ENCODE data around the gene TLCD3B. TPM values are rescaled to one million over a fixed set of nuclear protein-coding genes. Genes with fewer than 3 reads are reported as not detected.

The TLCD3B gene
- total RNA-seq, 1 donor from 2014 or later: 1.5 TPM

DNA sequence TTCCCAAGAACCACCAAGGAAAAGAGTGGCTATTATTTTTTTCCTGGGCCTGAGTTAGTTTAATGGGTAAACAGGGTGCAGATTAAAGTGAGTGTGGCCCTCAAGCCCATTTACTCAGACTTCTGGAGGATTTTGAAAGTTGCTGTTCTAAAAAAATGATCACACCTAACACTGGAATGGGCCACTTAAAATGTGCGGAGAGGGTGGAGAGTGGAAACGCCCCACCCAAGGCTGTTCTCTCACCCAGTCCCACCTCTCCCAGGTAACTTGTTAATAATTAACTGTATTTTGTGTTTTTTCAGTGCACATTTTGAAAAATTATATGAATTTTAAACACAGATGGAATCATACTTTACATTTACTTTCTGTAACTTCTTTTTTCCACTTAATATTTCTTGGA lies 41.0 kb downstream of the TLCD3B start:
- Mint-ChIP-seq H3K27me3 (no peaks in the 10 kb centered on the region), H3K27ac (no peak overlapping the region), H3K36me3 (ENCODE audit: insufficient read depth) (peaks cover 13% of the 10 kb centered on the region), H3K9me3 (ENCODE audit: low read depth) (no peaks in the 10 kb centered on the region), H3K4me1 (ENCODE audit: low read depth) (peaks cover 7% of the 10 kb centered on the region), H3K4me3 (ENCODE audit: low read depth) (no peak overlapping the region)
- DNase-seq (ENCODE audit: low spot score, unreplicated experiment): no peak
- TF ChIP-seq, protein P1, sequence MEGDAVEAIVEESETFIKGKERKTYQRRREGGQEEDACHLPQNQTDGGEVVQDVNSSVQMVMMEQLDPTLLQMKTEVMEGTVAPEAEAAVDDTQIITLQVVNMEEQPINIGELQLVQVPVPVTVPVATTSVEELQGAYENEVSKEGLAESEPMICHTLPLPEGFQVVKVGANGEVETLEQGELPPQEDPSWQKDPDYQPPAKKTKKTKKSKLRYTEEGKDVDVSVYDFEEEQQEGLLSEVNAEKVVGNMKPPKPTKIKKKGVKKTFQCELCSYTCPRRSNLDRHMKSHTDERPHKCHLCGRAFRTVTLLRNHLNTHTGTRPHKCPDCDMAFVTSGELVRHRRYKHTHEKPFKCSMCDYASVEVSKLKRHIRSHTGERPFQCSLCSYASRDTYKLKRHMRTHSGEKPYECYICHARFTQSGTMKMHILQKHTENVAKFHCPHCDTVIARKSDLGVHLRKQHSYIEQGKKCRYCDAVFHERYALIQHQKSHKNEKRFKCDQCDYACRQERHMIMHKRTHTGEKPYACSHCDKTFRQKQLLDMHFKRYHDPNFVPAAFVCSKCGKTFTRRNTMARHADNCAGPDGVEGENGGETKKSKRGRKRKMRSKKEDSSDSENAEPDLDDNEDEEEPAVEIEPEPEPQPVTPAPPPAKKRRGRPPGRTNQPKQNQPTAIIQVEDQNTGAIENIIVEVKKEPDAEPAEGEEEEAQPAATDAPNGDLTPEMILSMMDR (IDR thresholded peaks at IDR 0.05; ENCODE audit: unreplicated experiment): no peak

DNA sequence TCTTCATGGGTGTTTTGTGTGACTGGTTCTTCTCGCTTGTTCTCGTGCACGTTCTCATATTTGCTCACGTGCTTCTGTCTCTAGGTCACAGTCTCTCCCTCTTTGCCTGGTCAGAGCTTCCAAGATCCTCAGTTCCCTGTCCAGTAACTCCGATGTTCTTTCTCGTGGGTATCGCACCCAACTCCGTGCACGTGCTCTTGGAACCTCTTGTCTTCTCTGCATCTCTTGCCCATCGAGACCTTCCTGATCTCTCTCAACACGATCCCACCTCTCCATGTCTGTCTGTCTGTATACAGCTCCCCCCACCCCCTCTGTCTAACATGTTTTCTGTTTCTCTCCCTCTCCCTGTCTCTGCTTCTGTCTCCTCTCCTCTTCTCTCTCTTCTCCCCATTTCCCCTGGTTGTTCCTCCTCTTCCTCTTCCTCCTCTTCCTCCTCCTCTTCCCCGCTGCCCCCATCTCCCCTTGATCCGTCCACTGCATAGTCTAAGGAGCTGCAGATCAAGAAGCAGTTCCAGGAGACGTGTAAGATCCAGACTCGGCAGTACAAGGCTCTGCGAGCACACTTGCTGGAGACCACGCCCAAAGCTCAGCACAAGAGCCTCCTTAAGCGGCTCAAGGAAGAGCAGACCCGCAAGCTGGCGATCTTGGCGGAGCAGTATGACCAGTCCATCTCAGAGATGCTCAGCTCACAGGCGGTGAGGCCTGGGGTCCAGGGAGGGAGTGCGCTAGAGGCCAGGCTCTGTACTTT lies 41.8 kb downstream of the TLCD3B start:
- H3K27me3 Mint-ChIP-seq: no peaks in the 10 kb centered on the region
- no peak overlapping the region for H3K4me3 Mint-ChIP-seq (ENCODE audit: low read depth)
- H3K9me3 Mint-ChIP-seq (ENCODE audit: low read depth): no peaks in the 10 kb centered on the region
- TF ChIP-seq, protein P1 (IDR thresholded peaks at IDR 0.05; ENCODE audit: unreplicated experiment): no peak
- peaks cover 14% of the 10 kb centered on the region for H3K36me3 Mint-ChIP-seq (ENCODE audit: insufficient read depth)
- DNase-seq (ENCODE audit: low spot score, unreplicated experiment): no peak
- peaks cover 2% of the 10 kb centered on the region for H3K4me1 Mint-ChIP-seq (ENCODE audit: low read depth)
- peak overlapping the region; percentile 51 for H3K27ac Mint-ChIP-seq

DNA sequence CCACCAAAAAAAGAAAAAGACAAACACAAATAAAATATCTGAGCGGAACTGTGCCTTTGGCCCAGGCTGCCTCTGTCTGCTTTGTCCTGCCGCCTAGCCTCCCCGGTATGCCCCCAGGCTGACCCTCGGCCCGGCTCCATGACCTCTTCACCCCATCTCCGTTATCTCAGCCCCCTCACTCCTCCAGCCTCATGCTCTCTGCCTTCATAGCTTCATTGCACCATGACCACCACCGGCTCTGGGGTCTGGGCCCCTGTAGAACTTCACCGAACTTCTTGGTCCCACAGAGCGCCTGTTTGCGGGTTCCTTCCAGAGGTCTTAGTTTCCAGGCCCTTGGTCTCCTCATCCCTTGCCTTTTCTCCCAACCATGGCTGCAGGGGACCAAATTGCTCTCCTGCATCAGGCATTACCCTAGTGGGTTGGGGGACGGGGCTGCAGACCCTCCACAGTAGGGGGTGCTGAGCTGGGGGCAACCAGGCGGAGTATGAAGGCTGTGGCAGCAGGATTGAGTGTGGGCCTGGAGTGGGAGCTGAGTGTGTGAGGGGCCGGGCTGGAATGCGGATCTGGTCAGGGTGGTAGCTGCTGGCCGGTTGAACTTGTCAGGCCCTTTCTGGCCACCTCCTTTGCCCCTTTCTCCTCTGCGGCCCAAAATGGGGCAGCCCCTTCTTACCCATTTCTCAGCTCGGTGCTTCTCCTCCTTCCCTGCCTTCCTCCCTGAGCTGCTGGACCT lies 42.6 kb downstream of the TLCD3B start:
- TF ChIP-seq, protein P1 (IDR thresholded peaks at IDR 0.05; ENCODE audit: unreplicated experiment): no peak
- peak overlapping the region; percentile 51 for H3K27ac Mint-ChIP-seq
- no peak for DNase-seq (ENCODE audit: low spot score, unreplicated experiment)
- no peaks in the 10 kb centered on the region for H3K9me3 Mint-ChIP-seq (ENCODE audit: low read depth)
- no peaks in the 10 kb centered on the region for H3K4me1 Mint-ChIP-seq (ENCODE audit: low read depth)
- H3K27me3 Mint-ChIP-seq: no peaks in the 10 kb centered on the region
- no peak overlapping the region for H3K4me3 Mint-ChIP-seq (ENCODE audit: low read depth)
- peaks cover 17% of the 10 kb centered on the region for H3K36me3 Mint-ChIP-seq (ENCODE audit: insufficient read depth)

DNA sequence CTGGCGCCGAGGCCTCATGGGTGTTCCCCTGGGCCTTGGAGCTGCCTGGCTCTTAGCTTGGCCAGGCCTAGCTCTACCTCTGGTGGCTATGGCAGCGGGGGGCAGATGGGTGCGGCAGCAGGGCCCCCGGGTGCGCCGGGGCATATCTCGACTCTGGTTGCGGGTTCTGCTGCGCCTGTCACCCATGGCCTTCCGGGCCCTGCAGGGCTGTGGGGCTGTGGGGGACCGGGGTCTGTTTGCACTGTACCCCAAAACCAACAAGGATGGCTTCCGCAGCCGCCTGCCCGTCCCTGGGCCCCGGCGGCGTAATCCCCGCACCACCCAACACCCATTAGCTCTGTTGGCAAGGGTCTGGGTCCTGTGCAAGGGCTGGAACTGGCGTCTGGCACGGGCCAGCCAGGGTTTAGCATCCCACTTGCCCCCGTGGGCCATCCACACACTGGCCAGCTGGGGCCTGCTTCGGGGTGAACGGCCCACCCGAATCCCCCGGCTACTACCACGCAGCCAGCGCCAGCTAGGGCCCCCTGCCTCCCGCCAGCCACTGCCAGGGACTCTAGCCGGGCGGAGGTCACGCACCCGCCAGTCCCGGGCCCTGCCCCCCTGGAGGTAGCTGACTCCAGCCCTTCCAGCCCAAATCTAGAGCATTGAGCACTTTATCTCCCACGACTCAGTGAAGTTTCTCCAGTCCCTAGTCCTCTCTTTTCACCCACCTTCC lies 43.5 kb downstream of the TLCD3B start:
- no peak overlapping the region for H3K27ac Mint-ChIP-seq
- no peak for DNase-seq (ENCODE audit: low spot score, unreplicated experiment)
- H3K36me3 Mint-ChIP-seq (ENCODE audit: insufficient read depth): peaks cover 20% of the 10 kb centered on the region
- H3K4me1 Mint-ChIP-seq (ENCODE audit: low read depth): no peaks in the 10 kb centered on the region
- H3K4me3 Mint-ChIP-seq (ENCODE audit: low read depth): no peak overlapping the region
- TF ChIP-seq, protein P1 (IDR thresholded peaks at IDR 0.05; ENCODE audit: unreplicated experiment): no peak
- no peaks in the 10 kb centered on the region for H3K27me3 Mint-ChIP-seq
- no peaks in the 10 kb centered on the region for H3K9me3 Mint-ChIP-seq (ENCODE audit: low read depth)

DNA sequence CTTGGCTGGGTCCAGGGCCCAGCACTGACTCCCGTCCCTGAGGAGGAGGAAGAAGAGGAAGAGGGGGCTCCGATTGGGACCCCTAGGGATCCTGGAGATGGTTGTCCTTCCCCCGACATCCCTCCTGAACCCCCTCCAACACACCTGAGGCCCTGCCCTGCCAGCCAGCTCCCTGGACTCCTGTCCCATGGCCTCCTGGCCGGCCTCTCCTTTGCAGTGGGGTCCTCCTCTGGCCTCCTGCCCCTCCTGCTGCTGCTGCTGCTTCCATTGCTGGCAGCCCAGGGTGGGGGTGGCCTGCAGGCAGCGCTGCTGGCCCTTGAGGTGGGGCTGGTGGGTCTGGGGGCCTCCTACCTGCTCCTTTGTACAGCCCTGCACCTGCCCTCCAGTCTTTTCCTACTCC lies 44.1 kb downstream of the TLCD3B start:
- no peaks in the 10 kb centered on the region for H3K27me3 Mint-ChIP-seq
- no peak for DNase-seq (ENCODE audit: low spot score, unreplicated experiment)
- H3K36me3 Mint-ChIP-seq (ENCODE audit: insufficient read depth): peaks cover 22% of the 10 kb centered on the region
- no peak overlapping the region for H3K4me3 Mint-ChIP-seq (ENCODE audit: low read depth)
- H3K4me1 Mint-ChIP-seq (ENCODE audit: low read depth): no peaks in the 10 kb centered on the region
- H3K9me3 Mint-ChIP-seq (ENCODE audit: low read depth): no peaks in the 10 kb centered on the region
- TF ChIP-seq, protein P1 (IDR thresholded peaks at IDR 0.05; ENCODE audit: unreplicated experiment): no peak
- H3K27ac Mint-ChIP-seq: no peak overlapping the region
